DMS153 (cell line): Measurements from ENCODE around the gene DNAL4.
"Not testable (repeated sequence)": the region's sequence is repeated elsewhere in the genome, so short reads cannot be mapped to it uniquely, and the experiment has no call there.

ENCODE experiments used
- DNase-seq: peaks from one replicate; lab custom pipeline; 2025; lab: John Stamatoyannopoulos, UW

DNAL4 gene

DNA sequence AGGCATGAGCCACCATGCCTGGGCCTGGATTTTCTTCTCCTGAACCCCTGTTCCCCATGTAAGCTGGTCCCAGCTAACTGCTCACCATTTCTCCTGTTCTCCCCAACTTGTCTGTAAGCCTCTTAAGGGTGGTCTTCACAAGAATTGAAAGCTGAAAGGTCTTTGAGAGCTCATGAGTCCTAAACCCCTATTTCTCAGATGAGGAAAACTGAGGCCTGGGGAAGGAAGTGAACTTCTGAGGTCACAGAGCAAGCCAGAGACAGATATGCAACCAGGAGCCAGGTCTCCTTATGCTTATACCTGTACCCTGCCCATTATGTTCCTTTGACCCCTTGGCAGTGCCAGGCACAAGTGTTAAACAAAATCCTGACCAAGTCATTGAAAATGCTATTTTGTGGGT is 33.6 kb upstream of the DNAL4 start:
- no peak for DNase-seq

DNA sequence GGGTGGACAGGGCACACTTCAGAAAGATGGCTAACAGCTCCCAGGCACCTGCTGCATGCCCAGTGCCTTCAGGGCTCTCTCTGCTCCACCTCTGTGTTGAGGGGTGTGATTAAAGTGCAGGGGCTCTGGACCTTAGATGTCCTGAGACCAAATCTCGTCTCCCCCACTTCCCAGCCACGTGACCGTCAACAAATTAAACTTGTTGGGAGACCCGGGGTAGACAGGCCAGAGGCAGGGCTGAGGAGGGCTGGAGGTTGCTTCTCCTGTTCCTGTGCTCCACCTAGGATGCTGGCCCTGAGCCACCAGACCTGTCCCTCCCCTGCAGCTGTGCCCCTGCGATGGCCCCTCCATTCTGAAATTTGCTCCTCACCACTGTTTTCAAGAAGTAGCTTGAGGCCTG is 32.9 kb upstream of the DNAL4 start:
- no peak for DNase-seq

DNA sequence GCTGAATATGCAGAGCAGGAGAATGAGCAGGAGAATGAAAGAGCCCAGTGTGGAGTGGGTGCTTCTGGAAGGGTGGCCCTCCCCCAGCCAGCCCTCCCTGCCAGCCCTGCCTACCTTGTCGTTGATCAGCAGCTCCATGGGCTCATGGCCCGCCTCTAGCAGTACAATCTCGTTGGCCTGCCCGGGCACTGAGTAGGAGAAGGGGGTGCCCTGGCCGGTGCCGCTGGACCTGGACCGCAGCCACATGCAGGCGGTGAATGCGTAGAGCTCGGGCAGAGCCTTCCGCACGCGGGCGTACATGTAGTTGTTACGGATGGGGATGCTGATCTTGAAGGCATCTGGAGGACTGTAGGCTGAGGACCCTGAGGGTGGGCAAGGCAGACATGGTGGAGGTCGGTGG is 32.4 kb upstream of the DNAL4 start:
- no peak for DNase-seq

DNA sequence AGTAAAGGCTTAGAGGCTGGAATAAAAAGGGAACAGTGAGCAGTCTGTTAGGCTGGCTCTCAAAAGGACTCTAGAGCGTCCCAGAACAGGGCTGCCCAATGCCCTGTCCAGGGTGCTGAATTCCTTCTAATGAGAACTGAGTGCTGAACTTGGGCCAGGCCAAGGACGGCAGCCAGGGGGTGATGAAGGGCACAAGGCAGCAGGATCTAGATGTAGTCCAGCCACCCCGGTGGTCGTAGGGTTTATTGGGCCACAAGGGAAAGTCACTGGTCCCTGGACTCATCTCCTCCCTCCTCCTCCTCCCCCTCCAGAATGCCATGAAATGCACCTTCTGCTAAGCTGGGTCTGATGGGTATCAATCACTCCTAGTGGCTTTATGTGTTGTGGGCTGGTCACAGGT is 30.6 kb upstream of the DNAL4 start:
- no peak for DNase-seq

DNA sequence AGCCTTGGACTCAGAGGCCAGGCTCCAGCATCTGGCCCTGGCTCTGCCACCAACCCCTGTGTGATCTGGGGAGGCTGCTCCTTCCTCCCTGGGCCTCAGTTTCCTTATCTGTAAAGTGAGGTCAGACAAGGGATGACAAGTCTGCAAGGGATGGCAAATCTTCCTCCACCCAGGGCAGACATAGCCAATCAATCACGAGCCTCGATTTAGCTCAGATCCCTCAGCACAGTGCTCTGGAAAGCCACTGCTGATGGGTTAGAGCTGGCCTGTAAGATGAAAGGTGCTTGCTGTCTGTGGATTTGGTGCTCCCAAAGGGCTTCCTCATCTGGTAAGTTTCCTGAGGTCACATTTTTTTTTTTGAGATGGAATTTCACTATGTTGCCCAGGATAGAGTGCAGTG is 29.7 kb upstream of the DNAL4 start:
- no peak for DNase-seq

DNA sequence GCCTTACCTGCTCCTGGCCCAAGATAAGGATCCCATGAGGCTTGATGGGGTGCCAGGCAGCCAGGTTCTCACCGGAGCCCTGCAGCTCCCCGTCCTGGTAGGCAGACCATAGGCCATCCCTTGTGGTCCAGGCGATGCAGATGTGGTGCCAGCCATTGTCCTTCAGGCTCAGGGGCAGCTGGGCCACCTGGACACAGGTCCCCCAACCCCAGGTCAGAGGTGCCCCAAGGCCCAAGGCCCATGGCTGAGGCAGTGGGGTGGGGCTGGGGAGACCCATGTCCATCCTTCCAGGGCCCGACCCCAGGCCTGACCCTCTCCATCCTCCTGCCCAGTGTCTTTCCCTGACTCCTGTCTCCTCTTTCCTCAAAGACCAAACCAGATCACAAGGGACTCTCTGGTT is 29.1 kb upstream of the DNAL4 start:
- DNase-seq: no peak

DNA sequence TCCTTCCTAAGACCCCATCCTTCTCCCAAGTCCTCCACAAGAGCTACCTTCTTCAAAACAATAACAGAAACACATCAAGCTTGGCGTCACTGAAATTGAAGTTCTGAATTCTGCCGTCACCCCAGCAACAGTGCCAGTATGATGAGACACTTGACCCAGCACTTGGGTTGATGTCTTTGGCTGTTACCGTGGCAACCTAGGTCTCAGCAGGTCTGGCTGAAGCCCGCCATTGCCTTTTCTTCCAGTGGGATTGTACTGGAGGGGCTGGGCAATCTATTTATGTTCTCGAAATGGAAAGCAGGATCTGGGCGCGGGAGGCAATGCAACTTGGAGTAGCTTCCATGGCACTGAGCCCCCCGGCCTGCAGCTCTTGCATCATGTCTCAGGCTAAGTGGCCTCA is 26.1 kb upstream of the DNAL4 start:
- no peak for DNase-seq

DNA sequence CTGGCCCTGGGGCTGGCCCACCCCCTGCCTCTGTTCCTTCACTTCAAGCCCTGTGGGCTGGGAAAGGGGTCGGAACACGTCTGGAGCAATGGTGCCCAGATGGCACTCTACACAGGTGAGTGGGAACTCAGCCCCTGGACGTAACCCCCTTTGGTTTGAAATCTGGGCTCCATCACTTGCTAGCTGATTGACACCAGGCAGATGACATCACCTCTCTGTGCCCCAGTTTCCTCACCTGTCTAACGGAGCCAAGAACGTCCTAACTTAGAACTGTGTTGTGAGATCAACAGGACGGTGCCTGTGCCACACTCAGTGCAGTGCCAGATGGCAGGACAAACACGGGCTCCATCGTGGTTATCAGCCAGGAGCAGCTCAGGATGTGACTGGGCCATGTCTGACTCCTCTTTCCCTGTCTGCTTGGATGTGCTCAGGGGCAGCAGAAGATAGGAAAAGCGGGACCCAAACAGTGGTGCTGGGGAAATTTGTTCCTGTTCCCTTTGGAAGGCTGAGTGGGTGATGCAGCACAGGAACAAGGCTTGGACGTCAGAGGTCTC is 25.5 kb upstream of the DNAL4 start:
- DNase-seq: no peak

DNA sequence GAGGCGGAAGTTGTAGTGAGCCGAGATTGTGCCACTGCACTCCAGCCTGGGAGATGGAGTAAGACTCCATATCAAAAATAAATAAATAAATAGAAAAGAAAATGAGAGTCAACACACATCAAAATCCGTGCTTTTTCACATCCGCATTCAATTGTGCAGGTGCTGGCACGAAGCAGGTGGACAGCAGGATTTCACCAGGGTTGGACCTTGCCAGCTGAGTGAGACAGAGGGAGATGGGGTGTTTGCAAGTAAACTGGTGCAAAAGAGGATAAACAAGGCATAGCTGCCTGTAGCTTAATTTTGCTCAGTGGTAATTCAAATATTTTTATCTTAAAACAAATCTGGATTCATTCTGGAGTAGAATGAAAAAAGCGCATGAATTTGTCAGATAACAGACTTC is 23.3 kb upstream of the DNAL4 start:
- no peak for DNase-seq

DNA sequence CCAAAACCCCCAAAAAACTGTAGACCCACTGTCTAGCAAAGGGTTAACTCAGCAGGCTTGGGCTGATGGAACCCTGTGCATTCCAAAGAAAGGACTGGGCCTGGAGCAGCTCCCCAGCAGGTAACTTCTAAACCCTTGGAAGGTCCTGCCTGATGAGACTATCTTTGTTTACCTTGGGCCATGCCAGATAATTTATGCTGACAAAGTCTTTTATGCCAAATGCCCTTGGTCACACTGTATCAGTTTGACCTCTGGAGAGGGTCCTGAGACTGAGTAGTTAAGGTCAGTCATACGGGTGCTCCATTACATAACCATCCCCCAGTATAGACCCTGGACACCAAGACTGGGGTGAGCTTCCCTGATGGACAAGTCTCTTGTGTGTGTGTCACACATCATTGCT is 21.9 kb upstream of the DNAL4 start:
- no peak for DNase-seq

DNA sequence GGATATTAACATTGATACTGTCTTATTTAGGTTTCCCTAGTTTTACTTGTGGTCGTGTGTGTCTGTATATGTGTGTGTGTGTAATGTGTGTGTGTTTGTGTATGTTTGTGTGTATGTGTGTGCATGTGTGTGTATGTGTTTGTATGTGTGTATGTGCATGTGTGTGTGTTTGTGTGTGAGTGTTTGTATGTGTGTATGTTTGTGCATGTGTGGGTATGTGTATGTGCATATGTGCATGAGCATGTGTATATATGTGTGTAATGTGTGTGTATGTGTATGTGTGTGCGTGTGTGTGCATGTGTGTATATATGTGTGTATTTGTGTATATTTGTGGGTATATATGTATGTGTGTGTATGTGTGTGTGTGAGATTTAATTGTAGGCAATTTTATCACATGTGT is 17.3 kb upstream of the DNAL4 start:
- DNase-seq: no peak

DNA sequence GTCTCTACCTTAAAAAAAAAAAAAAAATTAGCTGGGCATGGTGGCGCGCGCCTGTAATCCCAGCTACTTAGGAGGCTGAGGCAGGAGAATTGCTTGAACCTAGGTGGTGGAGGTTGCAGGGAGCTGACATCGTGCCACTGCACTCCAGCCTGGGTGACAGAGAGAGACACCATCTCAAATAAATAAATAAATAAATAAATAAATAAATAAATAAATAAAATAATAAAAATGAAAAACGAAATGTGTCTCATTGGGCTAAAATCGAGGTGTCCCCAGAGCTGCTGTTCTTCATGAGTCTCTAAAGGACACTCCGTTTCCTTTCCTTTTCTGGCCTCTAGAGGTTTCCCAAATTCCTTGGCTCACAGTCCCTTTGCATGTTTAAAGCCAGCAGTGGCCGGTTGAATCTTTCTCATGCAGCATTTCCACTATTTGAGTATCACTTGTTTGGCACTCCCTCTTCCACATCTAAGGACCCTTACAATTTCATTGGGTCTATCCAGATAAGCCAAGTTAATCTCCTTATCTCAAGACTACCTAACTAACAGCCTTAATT is 11.2 kb upstream of the DNAL4 start:
- DNase-seq: not testable (repeated sequence)

DNA sequence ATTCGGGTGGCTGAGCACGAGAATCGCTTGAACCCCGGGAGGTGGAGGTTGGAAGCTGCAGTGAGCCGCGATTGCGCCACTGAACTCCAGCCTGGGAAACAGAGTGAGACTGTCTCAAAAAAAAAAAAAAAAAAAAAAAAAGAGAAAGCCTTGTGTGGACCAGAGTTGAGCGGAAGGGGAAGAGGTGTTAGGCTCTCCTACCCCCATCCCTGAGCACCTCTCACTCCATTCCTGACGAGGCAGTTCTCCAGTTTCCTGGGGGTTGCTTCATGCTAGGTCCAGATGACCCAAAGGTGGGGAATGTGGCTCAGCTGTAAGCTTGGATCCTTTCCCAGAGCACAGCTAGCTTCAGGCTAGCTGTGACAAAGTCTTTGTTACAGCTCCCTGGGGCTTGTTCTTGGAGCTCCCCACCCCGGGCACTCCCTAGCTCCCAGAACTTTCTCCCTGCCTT is 8.8 kb upstream of the DNAL4 start:
- peak; percentile 16 for DNase-seq

DNA sequence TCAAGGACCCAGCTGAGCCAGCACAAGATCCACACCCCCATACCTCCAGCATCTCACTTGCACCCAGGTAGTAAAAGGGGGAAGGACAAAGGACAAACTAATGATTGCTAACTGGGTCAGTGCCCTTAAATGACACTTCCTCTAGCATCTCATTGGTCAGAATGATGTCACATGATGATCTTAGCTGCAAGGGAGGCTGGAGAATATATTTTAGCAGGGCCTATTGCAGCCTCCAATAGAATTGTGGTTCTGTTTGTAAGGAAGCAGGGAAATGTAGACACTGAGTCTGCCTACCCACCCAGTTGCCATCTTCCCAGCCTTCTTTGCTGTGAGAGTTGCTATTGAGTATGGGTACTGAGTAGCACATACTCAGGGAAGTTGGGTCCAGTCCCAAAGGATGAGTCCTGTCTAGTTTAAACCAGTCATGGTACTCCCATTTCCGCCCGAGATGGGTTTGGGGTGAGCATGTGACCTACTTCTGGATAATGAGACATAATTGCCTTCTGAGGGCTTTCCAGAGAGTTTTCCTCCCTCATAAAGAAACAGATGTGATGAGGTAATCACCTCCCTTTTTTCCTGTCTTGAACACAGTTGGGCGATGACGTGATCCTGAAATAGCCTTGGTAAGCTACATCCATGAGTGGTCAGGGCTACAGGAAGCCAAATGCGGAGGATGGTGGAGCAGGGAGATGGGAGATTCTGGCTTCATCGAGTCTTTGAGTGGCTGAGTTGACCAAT is 5.5 kb upstream of the DNAL4 start:
- DNase-seq: no peak

DNA sequence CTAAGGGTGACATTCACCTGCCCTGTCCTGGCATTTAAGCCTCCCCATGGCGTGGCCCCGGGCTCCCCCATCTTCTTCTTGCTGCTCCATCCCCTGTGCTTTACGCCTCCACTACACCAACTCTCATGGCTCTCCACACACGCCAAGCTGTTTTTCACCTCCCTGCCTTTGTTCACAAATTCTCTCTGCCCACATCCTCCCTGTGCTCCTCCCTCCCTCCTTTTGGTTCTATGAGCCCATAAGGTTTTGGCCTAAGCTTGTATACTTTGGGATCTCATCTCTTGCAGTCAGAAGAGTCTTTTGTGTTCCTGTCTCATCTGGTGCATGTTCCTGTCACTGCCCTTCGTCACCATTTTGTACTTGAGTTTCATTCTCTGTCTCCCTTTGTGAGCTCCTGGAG is 4.6 kb upstream of the DNAL4 start:
- no peak for DNase-seq

DNA sequence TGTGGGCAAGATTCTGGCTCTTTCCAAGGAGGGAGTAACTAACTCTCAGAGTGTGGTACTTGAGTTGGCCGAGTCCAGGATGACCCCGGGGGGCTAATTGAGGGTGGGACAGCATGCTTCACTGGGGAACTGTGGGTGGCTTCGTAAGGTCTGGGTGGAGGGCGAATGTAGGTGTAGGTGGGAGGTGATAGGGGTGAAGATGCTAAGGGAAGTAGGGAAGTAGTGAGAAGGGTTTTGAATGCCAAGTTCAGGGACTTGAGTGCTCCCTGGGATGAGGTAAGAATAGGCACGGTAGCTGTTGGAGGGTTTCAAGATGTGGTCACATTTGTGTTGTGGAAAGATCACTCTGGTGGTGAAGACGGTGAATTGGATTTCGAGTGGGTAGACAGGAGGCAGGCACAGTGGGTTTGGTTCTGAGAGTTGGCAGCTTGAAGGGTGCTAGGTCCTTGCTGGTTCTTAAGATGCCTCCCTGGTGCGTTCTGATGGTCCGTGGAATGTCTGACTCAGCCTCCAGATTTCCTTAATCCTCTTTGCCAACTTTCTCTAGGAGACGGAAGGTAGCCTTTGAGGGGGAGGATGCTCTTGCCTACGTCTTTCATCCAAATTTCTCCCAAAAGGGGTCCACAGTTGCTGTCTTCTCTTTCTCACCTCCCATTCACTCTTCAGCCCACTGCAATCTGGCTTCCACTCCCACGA is 2.5 kb upstream of the DNAL4 start:
- no peak for DNase-seq

DNA sequence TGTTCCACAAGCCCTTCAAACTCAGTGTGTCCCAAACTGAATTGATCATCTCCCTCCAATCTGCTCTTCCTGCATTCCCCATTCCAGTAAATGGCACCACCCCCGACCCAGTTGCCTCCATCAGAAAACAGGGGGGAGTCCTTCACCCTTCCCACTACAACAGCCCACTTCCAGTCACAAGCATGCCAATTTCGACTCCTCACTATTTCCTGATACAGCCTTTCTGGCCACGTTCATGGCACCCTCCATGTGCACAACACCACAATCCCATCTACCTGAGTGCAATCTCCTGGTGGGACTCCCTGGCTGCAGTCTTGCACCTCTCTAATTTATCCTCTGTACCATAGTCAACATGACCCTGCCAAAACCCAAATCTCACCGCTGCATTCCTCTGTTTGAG is 1.6 kb upstream of the DNAL4 start:
- DNase-seq: no peak

DNA sequence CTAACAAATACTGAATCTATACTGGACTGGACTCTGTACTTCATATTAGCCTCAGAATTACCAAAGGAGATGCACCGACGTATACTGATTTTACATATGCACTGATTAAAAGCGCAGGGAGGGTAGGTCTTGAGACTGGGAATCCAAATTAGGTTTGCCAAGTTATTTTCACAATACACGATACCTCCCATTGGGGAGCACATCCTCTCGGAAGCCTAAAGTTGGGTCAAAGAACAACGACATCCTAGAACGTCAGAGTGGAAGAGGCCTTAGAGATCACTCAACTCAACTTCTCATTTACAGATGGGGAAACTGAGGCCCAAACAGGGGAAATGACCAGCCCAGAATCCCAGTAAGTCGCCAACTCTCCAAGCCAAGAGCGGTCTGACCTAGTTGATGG is 626 bp downstream of the DNAL4 start:
- no peak for DNase-seq

DNA sequence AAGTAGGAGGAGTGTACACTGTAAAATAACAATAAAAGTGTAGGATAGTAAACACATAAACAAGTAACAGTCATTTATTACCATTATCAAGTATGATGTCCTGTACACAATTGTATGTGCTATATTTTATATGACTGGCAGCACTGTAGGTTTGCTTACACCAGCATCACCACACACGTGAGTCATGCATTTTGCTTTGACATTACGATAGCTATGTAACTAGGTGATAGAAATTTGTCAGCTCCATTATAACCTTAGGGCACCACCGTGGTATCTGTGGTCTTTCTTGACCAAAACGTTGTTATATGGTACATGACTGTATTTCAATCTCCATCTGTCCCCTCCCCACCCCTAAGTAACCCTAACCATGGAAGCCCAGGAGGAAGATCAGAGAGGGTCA is 1.1 kb downstream of the DNAL4 start:
- DNase-seq: no peak

DNA sequence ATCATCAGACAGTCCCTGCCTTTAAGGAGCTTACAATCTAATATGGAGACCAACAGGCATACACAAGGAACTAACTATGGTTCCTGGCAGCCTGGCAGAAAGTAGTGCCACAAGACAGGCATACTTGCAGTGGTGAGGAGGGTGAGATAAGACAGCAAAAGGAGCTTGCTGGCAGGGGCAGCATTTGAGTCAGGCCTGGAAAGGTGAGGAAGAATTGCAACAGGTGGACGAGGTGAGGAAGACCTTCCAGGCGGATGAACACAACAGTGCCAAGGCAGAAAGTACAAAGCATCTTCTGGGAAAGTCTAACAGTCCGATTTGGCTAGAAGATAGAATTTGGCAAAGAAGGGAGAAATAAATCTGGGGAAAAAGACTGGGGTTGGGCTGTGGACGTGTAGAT is 4.3 kb downstream of the DNAL4 start:
- DNase-seq: no peak

DNA sequence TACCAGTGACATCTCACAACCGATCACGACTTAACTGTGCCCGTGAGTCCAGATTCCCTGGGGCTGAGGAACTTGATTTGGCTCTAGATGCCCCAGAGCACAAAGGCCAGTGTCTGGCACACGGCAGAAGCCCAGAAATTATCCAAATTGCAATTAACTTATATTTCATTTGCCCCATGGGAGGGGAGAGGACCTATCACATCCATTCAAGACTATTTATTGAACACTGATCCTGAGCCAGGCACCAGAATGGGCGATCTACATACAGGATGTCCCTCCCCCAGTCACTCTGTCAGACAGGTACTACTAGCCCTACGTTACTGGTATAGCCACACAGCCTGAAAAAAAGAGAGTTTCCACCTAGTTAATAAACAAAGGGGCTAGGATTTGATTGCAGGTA is 5.1 kb downstream of the DNAL4 start:
- no peak for DNase-seq

DNA sequence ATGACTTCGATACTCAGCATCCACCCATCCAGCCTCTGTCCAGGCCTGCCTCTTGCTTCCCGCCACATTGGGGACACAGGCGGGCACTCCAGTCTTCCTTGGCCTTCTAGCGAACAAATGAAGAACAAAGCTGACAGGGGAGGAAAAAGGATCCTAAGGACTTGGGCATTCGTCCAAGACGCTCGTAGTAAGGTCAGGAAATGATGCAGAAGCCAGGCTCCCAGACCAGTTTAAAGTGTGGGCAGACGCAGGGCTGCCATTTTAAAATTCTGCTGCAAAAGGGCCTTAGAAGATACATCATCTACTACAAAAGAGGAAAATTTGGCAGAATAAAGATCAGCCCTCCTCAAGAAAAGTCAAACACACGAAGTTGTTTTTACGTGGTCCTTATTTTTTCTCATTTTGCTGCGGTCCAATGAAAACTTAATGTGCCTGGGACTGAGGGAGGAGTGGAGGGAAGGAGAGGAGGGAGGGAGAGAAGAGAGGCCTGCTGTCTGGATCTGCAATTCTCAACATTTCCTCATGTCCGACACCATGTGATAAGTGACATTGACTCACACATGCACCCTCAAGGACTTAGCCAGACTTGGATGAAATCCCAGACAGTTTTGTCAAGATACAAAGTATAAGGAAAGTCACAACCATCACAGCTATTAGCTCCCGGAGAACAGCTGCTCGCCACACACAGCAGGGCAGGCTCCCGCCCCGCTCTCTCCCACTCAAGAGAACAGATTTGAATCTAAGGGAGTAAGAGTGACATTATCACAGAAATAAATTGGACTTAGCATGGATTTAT is 5.7 kb downstream of the DNAL4 start:
- no peak for DNase-seq

DNA sequence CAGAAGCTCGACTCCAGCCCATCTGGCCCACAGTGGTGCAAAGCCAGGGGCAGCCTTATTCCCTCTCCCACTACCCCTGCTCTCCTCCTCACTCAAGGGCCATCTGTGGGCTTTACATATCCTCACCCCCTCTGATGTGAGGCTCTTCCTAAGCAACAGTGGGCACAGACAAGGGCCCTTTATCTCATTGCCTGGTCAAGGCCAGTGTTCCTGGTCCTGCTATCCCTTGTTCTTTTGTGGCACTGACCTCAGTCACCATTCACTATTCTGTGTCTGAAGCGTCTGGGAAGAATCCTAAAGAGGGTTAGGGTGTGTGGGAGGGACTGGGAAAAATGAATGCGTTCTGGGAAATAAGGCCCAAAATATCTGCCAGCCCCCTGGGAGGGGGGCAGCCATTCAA is 7.3 kb downstream of the DNAL4 start:
- DNase-seq: no peak
